ENCODE measurements around the gene BCO1.

BCO1 gene

DNA sequence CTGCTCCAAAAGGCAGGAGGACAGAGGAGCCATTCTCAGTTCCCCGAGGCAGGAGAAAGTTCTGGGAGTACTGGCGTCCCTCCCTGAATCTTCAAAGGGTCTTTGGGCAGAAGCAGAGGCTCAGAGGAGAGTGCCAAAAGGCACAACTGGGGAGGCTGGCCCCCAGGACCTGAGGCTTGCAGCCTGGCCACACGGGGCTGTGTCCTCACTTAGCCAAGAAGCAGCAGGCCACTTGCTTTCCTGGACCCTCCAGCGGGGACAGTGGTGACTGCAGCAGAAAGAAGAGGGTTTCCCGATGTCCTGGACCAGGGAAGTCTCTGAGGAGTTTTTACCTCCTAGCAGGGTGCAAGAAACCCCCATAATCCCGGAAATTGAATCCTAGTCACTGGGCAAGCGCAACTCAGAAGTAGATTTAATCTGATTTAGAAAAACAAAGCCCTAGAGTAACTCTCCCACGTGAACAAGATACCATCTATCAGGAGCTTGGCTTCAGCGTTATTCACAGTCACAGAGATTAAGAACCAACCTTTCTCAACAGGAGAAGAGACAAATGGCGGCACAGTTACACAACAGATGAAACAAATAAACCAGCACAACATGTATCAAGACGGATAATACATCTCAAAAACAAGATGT lies 25.5 kb upstream of the BCO1 start:
- no peaks in the 10 kb centered on the region for H3K36me3 ChIP-seq (ENCODE audit: control insufficient read depth in 2 of 2, insufficient read depth in 1 of 2, low read length in 2 of 2)
- no peak overlapping the region for H3K4me3 ChIP-seq (ENCODE audit: low read depth, low read length)
- CTCF ChIA-PET = interaction anchor here (1.0 to 2.9 kb wide), 2 partner anchors 8 to 59 kb away, joined by 3 to 8 read pairs; no protein-coding TSS in a partner anchor
- H3K27ac ChIP-seq (ENCODE audit: extremely low read depth, low read depth, low read length) = no peak overlapping the region
- POLR2A ChIA-PET = no interaction called here
- TF ChIP-seq ZNF202 (tag by site-specific recombination; IDR thresholded peaks at IDR 0.05; ENCODE audit: borderline replicate concordance) = no peak
- no peak for TF ChIP-seq BCL11B (tag by site-specific recombination; IDR thresholded peaks at IDR 0.05; ENCODE audit: low read depth)
- TF ChIP-seq ZNF350 (tag by site-specific recombination; IDR thresholded peaks at IDR 0.05) = no peak
- TF ChIP-seq, protein P1, sequence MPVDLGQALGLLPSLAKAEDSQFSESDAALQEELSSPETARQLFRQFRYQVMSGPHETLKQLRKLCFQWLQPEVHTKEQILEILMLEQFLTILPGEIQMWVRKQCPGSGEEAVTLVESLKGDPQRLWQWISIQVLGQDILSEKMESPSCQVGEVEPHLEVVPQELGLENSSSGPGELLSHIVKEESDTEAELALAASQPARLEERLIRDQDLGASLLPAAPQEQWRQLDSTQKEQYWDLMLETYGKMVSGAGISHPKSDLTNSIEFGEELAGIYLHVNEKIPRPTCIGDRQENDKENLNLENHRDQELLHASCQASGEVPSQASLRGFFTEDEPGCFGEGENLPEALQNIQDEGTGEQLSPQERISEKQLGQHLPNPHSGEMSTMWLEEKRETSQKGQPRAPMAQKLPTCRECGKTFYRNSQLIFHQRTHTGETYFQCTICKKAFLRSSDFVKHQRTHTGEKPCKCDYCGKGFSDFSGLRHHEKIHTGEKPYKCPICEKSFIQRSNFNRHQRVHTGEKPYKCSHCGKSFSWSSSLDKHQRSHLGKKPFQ (tag by site-specific recombination; IDR thresholded peaks at IDR 0.05) = no peak
- TF ChIP-seq ZNF302 (tag by site-specific recombination; IDR thresholded peaks at IDR 0.05; ENCODE audit: low read depth) = no peak
- no peak for TF ChIP-seq ZNF521 (tag by site-specific recombination; IDR thresholded peaks at IDR 0.05)
- TF ChIP-seq ZNF843 (tag by site-specific recombination; IDR thresholded peaks at IDR 0.05) = no peak
- TF ChIP-seq ZNF423 (tag by site-specific recombination; IDR thresholded peaks at IDR 0.05) = no peak
- no peak for TF ChIP-seq ZFP37 (tag by site-specific recombination; IDR thresholded peaks at IDR 0.05)
- TF ChIP-seq, protein P2, sequence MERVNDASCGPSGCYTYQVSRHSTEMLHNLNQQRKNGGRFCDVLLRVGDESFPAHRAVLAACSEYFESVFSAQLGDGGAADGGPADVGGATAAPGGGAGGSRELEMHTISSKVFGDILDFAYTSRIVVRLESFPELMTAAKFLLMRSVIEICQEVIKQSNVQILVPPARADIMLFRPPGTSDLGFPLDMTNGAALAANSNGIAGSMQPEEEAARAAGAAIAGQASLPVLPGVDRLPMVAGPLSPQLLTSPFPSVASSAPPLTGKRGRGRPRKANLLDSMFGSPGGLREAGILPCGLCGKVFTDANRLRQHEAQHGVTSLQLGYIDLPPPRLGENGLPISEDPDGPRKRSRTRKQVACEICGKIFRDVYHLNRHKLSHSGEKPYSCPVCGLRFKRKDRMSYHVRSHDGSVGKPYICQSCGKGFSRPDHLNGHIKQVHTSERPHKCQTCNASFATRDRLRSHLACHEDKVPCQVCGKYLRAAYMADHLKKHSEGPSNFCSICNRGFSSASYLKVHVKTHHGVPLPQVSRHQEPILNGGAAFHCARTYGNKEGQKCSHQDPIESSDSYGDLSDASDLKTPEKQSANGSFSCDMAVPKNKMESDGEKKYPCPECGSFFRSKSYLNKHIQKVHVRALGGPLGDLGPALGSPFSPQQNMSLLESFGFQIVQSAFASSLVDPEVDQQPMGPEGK (tag by site-specific recombination; IDR thresholded peaks at IDR 0.05) = no peak
- TF ChIP-seq ZNF426 (tag by site-specific recombination; IDR thresholded peaks at IDR 0.05) = no peak
- no peak for TF ChIP-seq MZF1 (tag by site-specific recombination; IDR thresholded peaks at IDR 0.05; ENCODE audit: borderline replicate concordance)
- no peak for TF ChIP-seq ZNF544 (tag by site-specific recombination; IDR thresholded peaks at IDR 0.05)
- no peak for TF ChIP-seq ZNF324 (tag by site-specific recombination; IDR thresholded peaks at IDR 0.05)
- TF ChIP-seq GLIS2 (tag by site-specific recombination; IDR thresholded peaks at IDR 0.05) = no peak
- H3K9me3 ChIP-seq (ENCODE audit: control insufficient read depth, insufficient read depth, low read depth, low read length) = no peaks in the 10 kb centered on the region
- H3K4me1 ChIP-seq (ENCODE audit: control insufficient read depth, insufficient read depth, low read length) = no peaks in the 10 kb centered on the region

DNA sequence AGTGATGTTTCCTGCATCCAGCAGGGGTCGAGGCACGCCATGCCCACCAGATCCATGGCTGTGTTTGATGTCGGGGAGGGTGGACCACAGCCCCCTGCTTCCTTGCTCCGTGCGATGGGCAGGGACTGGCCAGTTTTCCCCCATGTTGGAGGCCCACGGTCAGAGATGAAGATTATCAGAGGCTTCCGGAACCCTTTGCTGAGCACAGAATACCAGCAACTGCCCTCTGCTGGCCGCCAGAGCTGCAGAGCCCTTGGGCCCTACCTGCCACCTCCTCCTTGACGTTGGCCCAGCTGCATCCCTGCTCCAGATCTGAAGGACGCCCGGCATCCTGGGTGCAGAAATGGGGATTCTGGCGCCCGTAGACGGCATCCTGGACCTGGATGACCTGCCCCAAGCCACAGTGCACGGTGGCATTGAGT lies 23.7 kb upstream of the BCO1 start:
- H3K27ac ChIP-seq (ENCODE audit: extremely low read depth, low read depth, low read length) = no peak overlapping the region
- no peak overlapping the region for H3K4me3 ChIP-seq (ENCODE audit: low read depth, low read length)
- no peaks in the 10 kb centered on the region for H3K36me3 ChIP-seq (ENCODE audit: control insufficient read depth in 2 of 2, insufficient read depth in 1 of 2, low read length in 2 of 2)
- CTCF ChIA-PET = interaction anchor here (0.6 to 2.9 kb wide), 2 partner anchors 10 to 96 kb away, joined by 4 to 8 read pairs; no protein-coding TSS in a partner anchor
- H3K9me3 ChIP-seq (ENCODE audit: control insufficient read depth, insufficient read depth, low read depth, low read length) = no peaks in the 10 kb centered on the region
- H3K4me1 ChIP-seq (ENCODE audit: control insufficient read depth, insufficient read depth, low read length) = no peaks in the 10 kb centered on the region
- TF ChIP-seq, protein P3, sequence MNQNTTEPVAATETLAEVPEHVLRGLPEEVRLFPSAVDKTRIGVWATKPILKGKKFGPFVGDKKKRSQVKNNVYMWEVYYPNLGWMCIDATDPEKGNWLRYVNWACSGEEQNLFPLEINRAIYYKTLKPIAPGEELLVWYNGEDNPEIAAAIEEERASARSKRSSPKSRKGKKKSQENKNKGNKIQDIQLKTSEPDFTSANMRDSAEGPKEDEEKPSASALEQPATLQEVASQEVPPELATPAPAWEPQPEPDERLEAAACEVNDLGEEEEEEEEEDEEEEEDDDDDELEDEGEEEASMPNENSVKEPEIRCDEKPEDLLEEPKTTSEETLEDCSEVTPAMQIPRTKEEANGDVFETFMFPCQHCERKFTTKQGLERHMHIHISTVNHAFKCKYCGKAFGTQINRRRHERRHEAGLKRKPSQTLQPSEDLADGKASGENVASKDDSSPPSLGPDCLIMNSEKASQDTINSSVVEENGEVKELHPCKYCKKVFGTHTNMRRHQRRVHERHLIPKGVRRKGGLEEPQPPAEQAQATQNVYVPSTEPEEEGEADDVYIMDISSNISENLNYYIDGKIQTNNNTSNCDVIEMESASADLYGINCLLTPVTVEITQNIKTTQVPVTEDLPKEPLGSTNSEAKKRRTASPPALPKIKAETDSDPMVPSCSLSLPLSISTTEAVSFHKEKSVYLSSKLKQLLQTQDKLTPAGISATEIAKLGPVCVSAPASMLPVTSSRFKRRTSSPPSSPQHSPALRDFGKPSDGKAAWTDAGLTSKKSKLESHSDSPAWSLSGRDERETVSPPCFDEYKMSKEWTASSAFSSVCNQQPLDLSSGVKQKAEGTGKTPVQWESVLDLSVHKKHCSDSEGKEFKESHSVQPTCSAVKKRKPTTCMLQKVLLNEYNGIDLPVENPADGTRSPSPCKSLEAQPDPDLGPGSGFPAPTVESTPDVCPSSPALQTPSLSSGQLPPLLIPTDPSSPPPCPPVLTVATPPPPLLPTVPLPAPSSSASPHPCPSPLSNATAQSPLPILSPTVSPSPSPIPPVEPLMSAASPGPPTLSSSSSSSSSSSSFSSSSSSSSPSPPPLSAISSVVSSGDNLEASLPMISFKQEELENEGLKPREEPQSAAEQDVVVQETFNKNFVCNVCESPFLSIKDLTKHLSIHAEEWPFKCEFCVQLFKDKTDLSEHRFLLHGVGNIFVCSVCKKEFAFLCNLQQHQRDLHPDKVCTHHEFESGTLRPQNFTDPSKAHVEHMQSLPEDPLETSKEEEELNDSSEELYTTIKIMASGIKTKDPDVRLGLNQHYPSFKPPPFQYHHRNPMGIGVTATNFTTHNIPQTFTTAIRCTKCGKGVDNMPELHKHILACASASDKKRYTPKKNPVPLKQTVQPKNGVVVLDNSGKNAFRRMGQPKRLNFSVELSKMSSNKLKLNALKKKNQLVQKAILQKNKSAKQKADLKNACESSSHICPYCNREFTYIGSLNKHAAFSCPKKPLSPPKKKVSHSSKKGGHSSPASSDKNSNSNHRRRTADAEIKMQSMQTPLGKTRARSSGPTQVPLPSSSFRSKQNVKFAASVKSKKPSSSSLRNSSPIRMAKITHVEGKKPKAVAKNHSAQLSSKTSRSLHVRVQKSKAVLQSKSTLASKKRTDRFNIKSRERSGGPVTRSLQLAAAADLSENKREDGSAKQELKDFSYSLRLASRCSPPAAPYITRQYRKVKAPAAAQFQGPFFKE (tag by site-specific recombination; IDR thresholded peaks at IDR 0.05; ENCODE audit: borderline replicate concordance) = no peak
- no peak for TF ChIP-seq GFI1B (tag by site-specific recombination; IDR thresholded peaks at IDR 0.05)
- TF ChIP-seq ZNF202 (tag by site-specific recombination; IDR thresholded peaks at IDR 0.05; ENCODE audit: borderline replicate concordance) = no peak
- no peak for TF ChIP-seq ZNF555 (tag by site-specific recombination; conservative IDR thresholded peaks at IDR 0.05)
- TF ChIP-seq YY2 (tag by site-specific recombination; IDR thresholded peaks at IDR 0.05) = no peak
- no peak for TF ChIP-seq ZNF169 (tag by site-specific recombination; IDR thresholded peaks at IDR 0.05)
- no peak for TF ChIP-seq ZNF311 (tag by site-specific recombination; IDR thresholded peaks at IDR 0.05; ENCODE audit: borderline replicate concordance)
- POLR2A ChIA-PET = no interaction called here

Measured in HEK293 (cell line).